Cardiac fibroblast (primary cell): ENCODE data around the gene MST1.
A peak's percentile ranks its signal among the peaks of the same experiment; 100 is the strongest.

Experiments used
- DNase-seq, 2 donors: peaks; one replicate each; pipeline versions ENCODE4 v3.0.0 to v3.0.0-alpha.2; 2010; ENCODE audit warnings: low read depth in 2 of 2
- H3K4me3 ChIP-seq, 2 donors: replicated peaks in 1 of 2; 1 replicate in 1 of 2; 2 replicates in 1 of 2; pipeline ENCODE4 v1.5.1; 2011; ENCODE audit warnings: low read depth in 2 of 2, low read length in 2 of 2, mild to moderate bottlenecking in 2 of 2, moderate library complexity in 1 of 2
- CTCF ChIP-seq: IDR thresholded peaks from one replicate; pipeline ENCODE4 v1.5.1; 2011; ENCODE audit warnings: low read depth, mild to moderate bottlenecking, low read length, inconsistent platforms

The MST1 gene

GRCh38 chr3:49669352-49669751 lies 19.9 kb downstream of the MST1 start:
- DNase-seq = no peak
- TF ChIP-seq CTCF = no peak
- no peak overlapping the region for H3K4me3 ChIP-seq

DNA sequence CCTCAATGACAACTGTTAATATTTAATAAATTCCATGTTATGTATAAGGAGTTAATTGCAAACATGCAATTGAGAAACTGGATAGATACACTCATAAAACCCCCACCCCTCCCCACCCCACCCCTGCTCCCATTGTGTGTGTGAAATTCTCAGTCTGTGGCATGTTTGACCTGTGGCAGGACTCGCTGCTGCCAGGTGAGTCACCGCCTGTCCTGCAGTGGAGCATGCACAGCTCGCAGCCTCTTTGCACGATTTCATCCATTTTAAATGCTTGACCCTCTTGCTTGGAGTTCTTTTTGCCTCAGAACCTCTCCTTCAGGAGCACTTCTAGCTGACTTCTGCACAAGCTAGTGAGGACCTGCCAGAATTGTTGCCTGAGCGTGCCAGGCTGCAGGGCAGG lies 20.4 kb downstream of the MST1 start:
- no peak for DNase-seq
- no peak overlapping the region for H3K4me3 ChIP-seq
- no peak for TF ChIP-seq CTCF

DNA sequence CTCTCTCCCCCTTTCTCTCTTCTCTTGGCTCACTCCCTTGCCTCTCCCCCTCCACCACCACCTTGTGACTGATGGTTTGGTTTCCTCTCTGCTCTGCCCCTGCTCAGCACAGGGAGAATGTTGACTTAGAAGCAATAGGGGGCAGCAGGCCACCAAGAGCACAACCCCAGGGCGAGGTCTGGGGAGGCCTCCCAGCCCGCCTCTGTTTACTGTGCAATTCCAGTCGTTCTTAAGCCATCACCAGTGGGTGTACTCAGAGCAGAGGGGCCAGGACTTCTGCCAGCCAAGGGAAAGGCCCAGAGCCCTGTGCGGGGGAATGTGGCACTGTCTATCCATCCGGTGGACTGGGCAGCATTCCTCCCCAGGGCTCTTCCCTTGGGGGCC lies 20.9 kb downstream of the MST1 start:
- DNase-seq = no peak
- no peak for TF ChIP-seq CTCF
- no peak overlapping the region for H3K4me3 ChIP-seq

DNA sequence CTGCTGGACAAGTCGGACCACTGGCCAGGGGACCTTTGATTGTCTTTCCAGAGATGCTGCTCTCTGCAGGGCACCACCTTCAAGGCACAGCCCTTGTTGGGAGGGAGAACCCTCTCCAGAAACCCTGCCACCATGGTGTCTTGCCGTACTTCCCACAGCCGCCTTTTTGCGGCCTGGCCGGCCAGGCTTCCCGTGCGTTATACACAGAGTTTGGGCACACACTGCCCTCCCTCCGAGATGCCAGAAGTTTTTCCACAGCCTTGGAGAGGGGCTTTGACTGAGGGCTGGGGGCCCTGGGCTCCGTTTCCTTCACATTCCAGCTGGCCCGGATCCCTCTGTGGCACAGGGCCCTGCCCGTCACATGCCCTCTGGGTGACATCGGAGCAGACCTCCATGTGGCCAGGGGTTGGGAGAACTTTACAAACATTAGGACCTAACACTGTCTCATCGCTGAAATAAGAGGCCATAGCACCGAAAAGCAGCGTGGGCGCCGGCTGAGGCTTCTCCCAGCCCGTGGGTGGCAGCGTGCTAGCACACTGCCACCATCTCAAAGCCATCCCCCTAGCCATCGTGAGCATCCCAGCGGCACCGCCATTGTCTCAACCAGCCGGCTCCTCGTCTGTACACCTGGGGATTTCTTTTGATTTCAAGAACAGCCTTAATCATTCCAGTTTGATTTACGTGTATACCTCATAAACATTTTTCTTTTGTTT lies 21.4 kb downstream of the MST1 start:
- no peak for DNase-seq
- TF ChIP-seq CTCF = no peak
- no peak overlapping the region for H3K4me3 ChIP-seq

GRCh38 chr3:49666592-49666991 lies 22.7 kb downstream of the MST1 start:
- DNase-seq = peak in 1 of 2 donors; percentile 34
- H3K4me3 ChIP-seq = no peak overlapping the region
- no peak for TF ChIP-seq CTCF

- no peak for DNase-seq
- H3K4me3 ChIP-seq = no peak overlapping the region
- no peak for TF ChIP-seq CTCF
Observed at GRCh38 chr3:49665822-49666519, 23.3 kb downstream of the MST1 start.

DNA sequence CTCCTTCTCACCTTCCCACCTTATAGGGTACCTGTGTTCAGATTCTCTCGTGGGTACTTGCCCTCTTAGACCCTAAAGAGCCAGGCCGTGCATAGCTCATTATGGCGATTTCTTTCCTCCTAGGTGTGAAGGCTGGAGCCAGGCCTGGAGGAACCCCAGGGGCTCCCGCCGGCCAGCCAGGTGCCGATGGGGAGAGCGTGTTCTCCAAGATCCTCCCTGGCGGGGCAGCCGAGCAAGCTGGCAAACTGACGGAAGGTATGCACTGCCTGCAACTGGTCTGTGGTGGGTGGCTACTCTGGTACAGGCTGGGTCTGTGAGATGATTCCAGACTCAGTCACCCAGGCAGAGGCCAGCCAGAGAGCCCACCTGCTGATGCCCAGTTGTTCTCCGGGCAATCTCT lies 25.0 kb downstream of the MST1 start:
- H3K4me3 ChIP-seq = no peak overlapping the region
- no peak for TF ChIP-seq CTCF
- no peak for DNase-seq
